H9 (cell line): Measurements from ENCODE around the gene TMEM45B. TPM values are rescaled to one million over a fixed set of nuclear protein-coding genes. Genes with fewer than 3 reads are reported as not detected.

Experiments
- DNase-seq: peaks from one replicate; pipeline ENCODE4 v3.0.0-alpha.2; 2017
- H2AFZ ChIP-seq: one replicate; pipeline ENCODE4 v1.6.1; 2013; ENCODE audit warnings: mild to moderate bottlenecking, low read length, control low read depth, moderate library complexity
- H2AK5ac ChIP-seq: 2 replicates; pipeline ENCODE4 v1.6.1; 2013; ENCODE audit warnings: low read length, control low read depth, mixed read lengths; ENCODE audit not compliant: insufficient read length
- H2BK120ac ChIP-seq: one replicate; pipeline ENCODE4 v1.6.1; 2013; ENCODE audit warnings: low read depth, mild to moderate bottlenecking, low read length, control low read depth, inconsistent platforms; ENCODE audit not compliant: poor library complexity, severe bottlenecking
- H2BK12ac ChIP-seq: 2 replicates; pipeline ENCODE4 v1.6.1; 2013; ENCODE audit warnings: low read length, control low read depth, mixed read lengths, low read depth; ENCODE audit not compliant: insufficient read length
- H2BK15ac ChIP-seq: 2 replicates; pipeline ENCODE4 v1.6.1; 2013; ENCODE audit warnings: low read depth, low read length, control low read depth
- H2BK20ac ChIP-seq: one replicate; pipeline ENCODE4 v1.6.1; 2013; ENCODE audit warnings: low read depth, mild to moderate bottlenecking, low read length, control low read depth, inconsistent platforms; ENCODE audit not compliant: poor library complexity, severe bottlenecking
- H2BK5ac ChIP-seq: 2 replicates; pipeline ENCODE4 v1.6.1; 2013; ENCODE audit warnings: low read length, control low read depth, mixed read lengths; ENCODE audit not compliant: insufficient read length
- H3K14ac ChIP-seq: 2 replicates; pipeline ENCODE4 v1.6.1; 2013; ENCODE audit warnings: low read length, control low read depth; ENCODE audit not compliant: insufficient read depth
- H3K18ac ChIP-seq: 2 replicates; pipeline ENCODE4 v1.6.1; 2013; ENCODE audit warnings: low read depth, mild to moderate bottlenecking, mixed read lengths, low read length, control low read depth; ENCODE audit not compliant: insufficient read length
- H3K23ac ChIP-seq: 2 replicates; pipeline ENCODE4 v1.6.1; 2013; ENCODE audit warnings: low read length, control low read depth, mixed read lengths, low read depth; ENCODE audit not compliant: insufficient read length
- H3K23me2 ChIP-seq: 2 replicates; pipeline ENCODE4 v1.6.1; 2013; ENCODE audit warnings: low read depth, mild to moderate bottlenecking, mixed read lengths, low read length, control low read depth; ENCODE audit not compliant: insufficient read length, poor library complexity, severe bottlenecking
- H3K27ac ChIP-seq: 2 replicates; pipeline ENCODE4 v1.5.1; 2013; ENCODE audit warnings: low read length, control low read depth, mixed read lengths, low read depth; ENCODE audit not compliant: insufficient read length
- H3K27me3 ChIP-seq: 2 replicates; pipeline ENCODE4 v1.6.1; 2013; ENCODE audit warnings: low read length, control low read depth, inconsistent platforms; ENCODE audit not compliant: insufficient read depth
- H3K4ac ChIP-seq: 2 replicates; pipeline ENCODE4 v1.6.1; 2013; ENCODE audit warnings: low read depth, mild to moderate bottlenecking, control low read depth, inconsistent platforms, low read length, moderate library complexity
- H3K4me1 ChIP-seq: 2 replicates; pipeline ENCODE4 v1.6.1; 2013; ENCODE audit warnings: low read length, control low read depth, inconsistent platforms; ENCODE audit not compliant: insufficient read depth
- H3K4me2 ChIP-seq: 2 replicates; pipeline ENCODE4 v1.6.1; 2013; ENCODE audit warnings: low read length, control low read depth, mixed read lengths; ENCODE audit not compliant: insufficient read length, insufficient read depth
- H3K56ac ChIP-seq: 2 replicates; pipeline ENCODE4 v1.6.1; 2013; ENCODE audit warnings: low read depth, mild to moderate bottlenecking, mixed read lengths, low read length, control low read depth; ENCODE audit not compliant: insufficient read length
- H3K79me1 ChIP-seq: 2 replicates; pipeline ENCODE4 v1.6.1; 2013; ENCODE audit warnings: low read depth, mild to moderate bottlenecking, moderate library complexity, low read length, control low read depth, inconsistent platforms; ENCODE audit not compliant: insufficient read depth, poor library complexity, severe bottlenecking
- H3K79me2 ChIP-seq: 2 replicates; pipeline ENCODE4 v1.6.1; 2013; ENCODE audit warnings: low read length, control low read depth, inconsistent platforms; ENCODE audit not compliant: insufficient read depth
- H3K9ac ChIP-seq: 2 replicates; pipeline ENCODE4 v1.6.1; 2013; ENCODE audit warnings: low read length, control low read depth, mixed read lengths; ENCODE audit not compliant: insufficient read length; ENCODE audit errors: extremely low read depth
- H3K9me3 ChIP-seq: one replicate; pipeline ENCODE4 v1.6.1; 2013; ENCODE audit warnings: low read depth, low read length, inconsistent platforms; ENCODE audit not compliant: control insufficient read depth
- H3T11ph ChIP-seq: one replicate; pipeline ENCODE4 v1.6.1; 2013; ENCODE audit warnings: mild to moderate bottlenecking, low read length, control low read depth, inconsistent platforms
- H4K20me1 ChIP-seq: one replicate; pipeline ENCODE4 v1.6.1; 2013; ENCODE audit not compliant: control insufficient read depth, insufficient read length, insufficient read depth
- H4K5ac ChIP-seq: 2 replicates; pipeline ENCODE4 v1.6.1; 2013; ENCODE audit warnings: low read depth, mild to moderate bottlenecking, mixed read lengths, low read length, control low read depth; ENCODE audit not compliant: insufficient read length
- H4K8ac ChIP-seq: replicated peaks from 2 replicates; pipeline ENCODE4 v1.6.1; 2013; ENCODE audit warnings: low read length, control low read depth, mixed read lengths, low read depth; ENCODE audit not compliant: insufficient read length
- H4K91ac ChIP-seq: 2 replicates; pipeline ENCODE4 v1.6.1; 2013; ENCODE audit warnings: low read depth, mild to moderate bottlenecking, moderate library complexity, mixed read lengths, low read length, control low read depth; ENCODE audit not compliant: insufficient read length
- H3K27ac Mint-ChIP-seq, 3 experiments: 2 replicates in 2 of 3; 3 replicates in 1 of 3; pipeline ENCODE4 v1.8.0; 2020 to 2021; ENCODE audit warnings: mixed read lengths in 3 of 3, mild to moderate bottlenecking in 1 of 3, moderate library complexity in 1 of 3
- H3K27me3 Mint-ChIP-seq: 2 replicates; pipeline ENCODE4 v1.8.0; 2021; ENCODE audit warnings: low read depth, mild to moderate bottlenecking, moderate library complexity, mixed read lengths
- H3K36me3 Mint-ChIP-seq, 3 experiments: 2 replicates in 2 of 3; 3 replicates in 1 of 3; pipeline ENCODE4 v1.8.0; 2020 to 2021; ENCODE audit warnings: low read depth in 3 of 3, mixed read lengths in 3 of 3; ENCODE audit not compliant: insufficient read depth in 1 of 3
- H3K4me1 Mint-ChIP-seq, 2 experiments: 2 replicates each; pipeline ENCODE4 v1.8.0; 2020; ENCODE audit warnings: mixed read lengths in 2 of 2
- H3K4me3 Mint-ChIP-seq, 2 experiments: 2 replicates in 1 of 2; 3 replicates in 1 of 2; pipeline ENCODE4 v1.8.0; 2020 to 2021; ENCODE audit warnings: mild to moderate bottlenecking in 2 of 2, mixed read lengths in 2 of 2, moderate library complexity in 1 of 2
- H3K9me3 Mint-ChIP-seq, 2 experiments: 2 replicates in 1 of 2; 3 replicates in 1 of 2; pipeline ENCODE4 v1.8.0; 2020; ENCODE audit warnings: mild to moderate bottlenecking in 2 of 2, mixed read lengths in 2 of 2, moderate library complexity in 1 of 2
- WGBS: extraction: QIAGEN DNeasy Blood & Tissue Kit; methylation state at CpG from one replicate; pipeline ENCODE4 v1.1.7; 2013; ENCODE audit warnings: missing lambda C conversion rate, low lambda C conversion rate, mixed read lengths; ENCODE audit not compliant: insufficient read length; ENCODE audit errors: extremely low coverage; 5-methylcytosine and 5-hydroxymethylcytosine counted together
- total RNA-seq: library from RNA; stranded (reverse); gene quantifications from 2 replicates; pipeline ENCODE4 v1.2.1, GENCODE V29; 2021
- TF ChIP-seq, protein P1 (sequence below): fragments of 200-600 bp; sonication (generic); conservative IDR thresholded peaks from 3 replicates; pipeline ENCODE4 v1.8.0; 2021; ENCODE audit warnings: antibody characterized with exemption, mild to moderate bottlenecking

TMEM45B gene
- total RNA-seq, 1 experiment from 2014 or later: 0.70 TPM

DNA sequence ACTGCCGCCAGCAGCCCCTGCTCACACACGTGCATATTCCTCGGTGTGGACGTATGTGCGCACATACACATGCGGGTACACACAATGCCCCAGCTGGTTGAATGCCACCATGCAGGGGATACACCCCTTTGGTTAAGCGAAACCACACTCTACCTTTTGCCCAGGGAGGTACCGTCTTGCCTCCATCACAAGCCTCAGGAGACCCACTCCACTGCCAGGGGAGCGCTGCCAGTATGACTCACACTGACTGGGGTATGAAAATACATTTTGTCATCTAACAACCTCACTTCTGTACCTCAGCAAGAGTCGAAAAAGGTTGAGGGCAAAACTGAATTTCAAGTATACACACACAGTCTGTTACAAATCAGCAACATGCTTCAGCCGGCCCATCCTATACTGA lies 39.4 kb downstream of the TMEM45B start:
- Histone ChIP-seq H3K4ac (no peak overlapping the region), H3K18ac (no peak overlapping the region), H3K14ac (no peak overlapping the region), H3K4me1 (no peaks in the 10 kb centered on the region), H3K79me1 (no peaks in the 10 kb centered on the region), H3K9me3 (no peaks in the 10 kb centered on the region), H2BK20ac (no peak overlapping the region), H2AK5ac (no peak overlapping the region), H3K9ac (no peak overlapping the region), H3K23ac (no peak overlapping the region), H2AFZ (no peak overlapping the region), H4K5ac (no peak overlapping the region), H2BK120ac (no peak overlapping the region), H3K56ac (no peak overlapping the region), H3K27ac (no peak overlapping the region), H3K23me2 (no peaks in the 10 kb centered on the region), H2BK15ac (no peak overlapping the region), H3K79me2 (no peaks in the 10 kb centered on the region), H4K91ac (no peak overlapping the region), H3K27me3 (no peaks in the 10 kb centered on the region), H2BK12ac (no peak overlapping the region), H2BK5ac (no peak overlapping the region), H3K4me2 (no peak overlapping the region), H4K20me1 (no peaks in the 10 kb centered on the region), H3T11ph (no peak overlapping the region), H4K8ac (no peak overlapping the region)
- no peak overlapping the region for H3K27ac Mint-ChIP-seq
- no peak for DNase-seq
- no peaks in the 10 kb centered on the region for H3K27me3 Mint-ChIP-seq
- no CpG with 5 or more reads among the region's 11 CpGs for WGBS
- H3K9me3 Mint-ChIP-seq: no peaks in the 10 kb centered on the region
- TF ChIP-seq, protein P1, sequence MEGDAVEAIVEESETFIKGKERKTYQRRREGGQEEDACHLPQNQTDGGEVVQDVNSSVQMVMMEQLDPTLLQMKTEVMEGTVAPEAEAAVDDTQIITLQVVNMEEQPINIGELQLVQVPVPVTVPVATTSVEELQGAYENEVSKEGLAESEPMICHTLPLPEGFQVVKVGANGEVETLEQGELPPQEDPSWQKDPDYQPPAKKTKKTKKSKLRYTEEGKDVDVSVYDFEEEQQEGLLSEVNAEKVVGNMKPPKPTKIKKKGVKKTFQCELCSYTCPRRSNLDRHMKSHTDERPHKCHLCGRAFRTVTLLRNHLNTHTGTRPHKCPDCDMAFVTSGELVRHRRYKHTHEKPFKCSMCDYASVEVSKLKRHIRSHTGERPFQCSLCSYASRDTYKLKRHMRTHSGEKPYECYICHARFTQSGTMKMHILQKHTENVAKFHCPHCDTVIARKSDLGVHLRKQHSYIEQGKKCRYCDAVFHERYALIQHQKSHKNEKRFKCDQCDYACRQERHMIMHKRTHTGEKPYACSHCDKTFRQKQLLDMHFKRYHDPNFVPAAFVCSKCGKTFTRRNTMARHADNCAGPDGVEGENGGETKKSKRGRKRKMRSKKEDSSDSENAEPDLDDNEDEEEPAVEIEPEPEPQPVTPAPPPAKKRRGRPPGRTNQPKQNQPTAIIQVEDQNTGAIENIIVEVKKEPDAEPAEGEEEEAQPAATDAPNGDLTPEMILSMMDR: no peak
- peaks cover 2 to 11% (median 5%) of the 10 kb centered on the region in 3 experiments; a peak in 6 of 7 replicates for H3K36me3 Mint-ChIP-seq
- H3K4me1 Mint-ChIP-seq: peaks cover 0 to 2% of the 10 kb centered on the region in 2 experiments; a peak in 1 of 4 replicates
- no peak overlapping the region for H3K4me3 Mint-ChIP-seq
